ENCODE measurements around the gene PLEKHG5. TPM values are rescaled to one million over a fixed set of nuclear protein-coding genes. Genes with fewer than 3 reads are reported as not detected.
"Not testable (repeated sequence)": the region's sequence is repeated elsewhere in the genome, so short reads cannot be mapped to it uniquely, and the experiment has no call there.

PLEKHG5 gene
- total RNA-seq, 4 donors from 2014 or later, result 72.5 to 170 (median 99.8) TPM

DNA sequence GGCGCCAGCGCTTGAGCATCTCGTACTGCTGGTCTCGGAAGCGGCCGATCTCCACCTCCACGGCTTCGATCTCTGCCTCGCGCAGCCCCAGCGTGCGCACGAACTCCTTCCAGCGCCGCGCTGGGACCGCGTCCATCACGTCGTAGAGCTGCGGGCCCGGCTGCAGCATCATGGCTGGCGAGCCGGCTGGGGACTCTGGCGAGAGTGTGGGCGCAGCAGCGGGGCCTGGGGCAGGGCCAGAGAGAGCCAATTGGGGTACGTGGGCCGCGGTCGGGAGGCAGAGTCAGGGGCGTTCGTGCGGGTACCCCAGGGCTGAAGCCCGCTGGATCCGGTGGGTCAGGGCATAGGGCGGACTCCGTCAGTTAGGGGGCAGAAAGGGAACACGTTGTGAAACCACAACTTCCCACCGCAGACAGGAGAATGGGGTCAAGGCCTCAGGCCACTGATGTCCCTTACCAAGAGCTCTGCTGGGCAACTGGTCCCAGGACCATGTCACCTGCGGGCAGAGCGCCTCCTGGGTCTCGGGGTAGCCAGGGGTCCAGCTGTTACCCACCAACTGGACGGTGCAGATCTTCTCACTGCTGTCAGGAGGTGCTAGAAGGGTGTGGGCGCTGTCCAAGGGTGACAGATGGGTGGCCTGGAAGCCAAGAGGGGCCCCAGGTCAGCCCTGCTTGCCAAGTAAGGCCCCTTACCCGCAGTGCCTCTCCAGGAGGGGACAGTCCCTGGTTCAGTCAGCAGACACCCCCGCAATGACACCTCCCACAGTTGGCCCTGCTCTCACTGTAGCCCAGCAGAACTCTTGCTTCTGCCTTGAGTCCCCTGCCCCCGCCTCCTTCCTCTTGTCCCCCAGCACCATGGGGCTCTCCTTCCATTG, 29.7 kb downstream of the PLEKHG5 start:
- DNase-seq (ENCODE audit: low spot score in 2 of 2), result no peak
- WGBS, 2 donors, result 84 to 93% methylated on average over 47 to 48 of the region's 48 CpGs
- intact Hi-C loops (cut with DNase I; ENCODE audit: low total_unique reads), result no loop called here
- no peak overlapping the region for H3K4me3 ChIP-seq (ENCODE audit: low read depth, poor library complexity, severe bottlenecking)
- TF ChIP-seq POLR2A (IDR thresholded peaks at IDR 0.05) (no peak), CTCF (IDR thresholded peaks at IDR 0.05) (no peak)

DNA sequence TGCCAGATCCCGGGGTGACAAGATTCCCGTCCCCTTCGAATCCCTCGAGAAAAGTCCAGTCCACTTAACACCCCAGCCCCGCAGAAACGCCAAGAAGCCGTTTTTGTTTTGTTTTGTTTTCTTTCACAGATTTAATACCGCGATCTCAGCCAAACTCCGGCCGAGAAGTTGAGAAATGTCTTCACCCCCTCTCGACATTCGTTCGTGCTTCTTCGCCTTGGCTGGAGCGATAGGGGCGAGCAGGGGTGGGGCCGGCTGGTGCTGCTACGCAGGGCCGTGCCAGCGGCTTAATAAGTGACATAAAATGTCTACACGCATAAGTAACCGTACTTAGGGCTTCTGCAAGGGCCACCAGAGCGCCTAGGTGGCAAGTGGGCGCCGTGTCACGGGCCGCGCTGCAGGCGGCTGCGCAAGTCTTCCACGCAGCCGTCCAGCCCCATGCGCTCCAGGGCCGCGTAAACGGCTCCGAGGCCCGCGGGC, 30.4 kb downstream of the PLEKHG5 start:
- no peak for DNase-seq (ENCODE audit: low spot score in 2 of 2)
- WGBS, 2 donors, result 82 to 86% methylated on average over 40 of the region's 40 CpGs
- TF ChIP-seq POLR2A (IDR thresholded peaks at IDR 0.05), result no peak
- TF ChIP-seq CTCF (IDR thresholded peaks at IDR 0.05), result no peak
- intact Hi-C loops (cut with DNase I; ENCODE audit: low total_unique reads), result no loop called here
- no peak overlapping the region for H3K4me3 ChIP-seq (ENCODE audit: low read depth, poor library complexity, severe bottlenecking)

GRCh38 chr1:6460301-6461050, 31.0 kb downstream of the PLEKHG5 start:
- TF ChIP-seq CTCF (IDR thresholded peaks at IDR 0.05) (no peak), POLR2A (IDR thresholded peaks at IDR 0.05) (no peak)
- 31 to 39% methylated on average over 38 of the region's 39 CpGs for WGBS, 2 donors
- DNase-seq (ENCODE audit: low spot score in 2 of 2), result no peak
- intact Hi-C loops (cut with DNase I; ENCODE audit: low total_unique reads), result no loop called here
- H3K4me3 ChIP-seq (ENCODE audit: low read depth, poor library complexity, severe bottlenecking), result no peak overlapping the region

GRCh38 chr1:6459850-6460265, 31.6 kb downstream of the PLEKHG5 start:
- TF ChIP-seq POLR2A (IDR thresholded peaks at IDR 0.05) (no peak), CTCF (IDR thresholded peaks at IDR 0.05) (no peak)
- H3K4me3 ChIP-seq (ENCODE audit: low read depth, poor library complexity, severe bottlenecking), result no peak overlapping the region
- intact Hi-C loops (cut with DNase I; ENCODE audit: low total_unique reads), result no loop called here
- DNase-seq (ENCODE audit: low spot score in 2 of 2), result no peak
- 21 to 26% methylated on average over 9 to 15 of the region's 18 CpGs for WGBS, 2 donors

- DNase-seq (ENCODE audit: low spot score in 2 of 2), result no peak
- intact Hi-C loops (cut with DNase I; ENCODE audit: low total_unique reads), result no loop called here
- TF ChIP-seq POLR2A (IDR thresholded peaks at IDR 0.05), result no peak
- TF ChIP-seq CTCF (IDR thresholded peaks at IDR 0.05), result no peak
- no peak overlapping the region for H3K4me3 ChIP-seq (ENCODE audit: low read depth, poor library complexity, severe bottlenecking)
- 77 to 79% methylated on average over 11 of the region's 11 CpGs for WGBS, 2 donors
Measured at GRCh38 chr1:6456800-6457466, 34.5 kb downstream of the PLEKHG5 start.

DNA sequence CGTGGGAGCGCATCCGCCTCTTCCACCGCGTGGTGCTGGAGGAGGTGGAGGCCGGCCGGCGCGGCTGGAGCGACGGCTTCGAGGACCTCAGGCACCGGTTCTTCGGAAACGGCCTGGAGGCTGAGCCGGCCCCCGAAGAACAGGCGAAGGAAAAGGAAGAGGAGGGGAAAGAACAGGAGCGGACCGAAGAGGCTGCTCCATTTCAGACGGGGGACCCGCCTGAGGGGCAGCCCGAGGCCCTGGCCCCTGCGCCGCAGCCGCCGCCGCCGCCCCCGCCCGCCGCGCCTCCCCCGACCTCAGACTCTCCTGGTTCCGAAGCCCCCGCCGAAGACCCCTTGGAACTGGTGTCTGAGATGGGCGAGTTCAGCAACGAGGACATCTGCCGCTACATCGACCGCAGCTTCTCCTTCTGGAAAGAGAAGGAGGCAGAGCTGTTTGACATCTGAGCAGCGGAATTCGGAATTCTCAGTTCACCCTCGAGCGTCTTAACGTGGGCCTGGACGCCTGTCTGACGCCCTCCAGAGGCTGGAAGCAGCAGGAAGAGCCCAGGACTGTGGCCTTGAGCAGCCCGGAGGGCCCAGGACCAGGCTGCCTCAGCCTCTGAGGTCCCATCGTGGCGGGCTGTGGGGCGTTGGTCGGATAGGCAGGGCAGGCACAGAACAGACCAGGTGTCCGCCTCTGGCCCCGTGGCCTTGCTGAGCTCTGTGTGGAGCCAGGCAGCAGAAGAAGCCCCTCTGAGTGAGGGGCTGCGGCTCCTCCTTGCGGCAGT, 35.5 kb downstream of the PLEKHG5 start:
- WGBS, 2 donors, result 40 to 51% methylated on average over 33 to 51 of the region's 58 CpGs
- DNase-seq (ENCODE audit: low spot score in 2 of 2); intact Hi-C loops (cut with DNase I; ENCODE audit: low total_unique reads); H3K4me3 ChIP-seq (ENCODE audit: low read depth, poor library complexity, severe bottlenecking): not testable (repeated sequence)

Data from lower leg skin (tissue), 4 donors.